ENCODE measurements around the gene ZNF136.

ZNF136 gene

GRCh38 chr19:12180377-12180776 lies 17.5 kb downstream of the ZNF136 start:
- in situ Hi-C loops (cut with HindIII; ENCODE audit: low sequenced_read_pairs), result no loop called here

- in situ Hi-C loops (cut with HindIII; ENCODE audit: low sequenced_read_pairs), result loop anchor here (5.0 kb wide), 1 partner anchor 45 kb away; the partner anchor contains the start of gene ZNF20
Measured at GRCh38 chr19:12187625-12188024, 24.7 kb downstream of the ZNF136 start.

- in situ Hi-C loops (cut with HindIII; ENCODE audit: low sequenced_read_pairs), result no loop called here
Measured at GRCh38 chr19:12194827-12195731, 32.2 kb downstream of the ZNF136 start.

GRCh38 chr19:12198136-12198535 lies 35.2 kb downstream of the ZNF136 start:
- in situ Hi-C loops (cut with HindIII; ENCODE audit: low sequenced_read_pairs), result no loop called here

GRCh38 chr19:12199757-12200419 lies 37.0 kb downstream of the ZNF136 start:
- in situ Hi-C loops (cut with HindIII; ENCODE audit: low sequenced_read_pairs), result no loop called here

- in situ Hi-C loops (cut with HindIII; ENCODE audit: low sequenced_read_pairs), result no loop called here
Measured at GRCh38 chr19:12202250-12202649, 39.4 kb downstream of the ZNF136 start.

GRCh38 chr19:12205296-12205695 lies 42.4 kb downstream of the ZNF136 start:
- in situ Hi-C loops (cut with HindIII; ENCODE audit: low sequenced_read_pairs), result no loop called here

GRCh38 chr19:12208221-12208620 lies 45.3 kb downstream of the ZNF136 start:
- in situ Hi-C loops (cut with HindIII; ENCODE audit: low sequenced_read_pairs), result no loop called here

GRCh38 chr19:12217332-12217731 lies 54.4 kb downstream of the ZNF136 start:
- in situ Hi-C loops (cut with HindIII; ENCODE audit: low sequenced_read_pairs), result no loop called here

GRCh38 chr19:12222980-12223630 lies 60.2 kb downstream of the ZNF136 start:
- in situ Hi-C loops (cut with HindIII; ENCODE audit: low sequenced_read_pairs), result no loop called here

- in situ Hi-C loops (cut with HindIII; ENCODE audit: low sequenced_read_pairs), result no loop called here
Measured at GRCh38 chr19:12224676-12225075, 61.8 kb downstream of the ZNF136 start.

- in situ Hi-C loops (cut with HindIII; ENCODE audit: low sequenced_read_pairs), result loop anchor here (5.0 kb wide), 1 partner anchor 98 kb away; no protein-coding TSS in a partner anchor
Measured at GRCh38 chr19:12229990-12230389, 67.1 kb downstream of the ZNF136 start.

- in situ Hi-C loops (cut with HindIII; ENCODE audit: low sequenced_read_pairs), result loop anchor here (5.0 kb wide), 1 partner anchor 99 kb away; no protein-coding TSS in a partner anchor
Measured at GRCh38 chr19:12230751-12231733, 68.1 kb downstream of the ZNF136 start.

- in situ Hi-C loops (cut with HindIII; ENCODE audit: low sequenced_read_pairs), result loop anchor here (5.0 kb wide), 1 partner anchor 101 kb away; no protein-coding TSS in a partner anchor
Measured at GRCh38 chr19:12232961-12233360, 70.1 kb downstream of the ZNF136 start.

- in situ Hi-C loops (cut with HindIII; ENCODE audit: low sequenced_read_pairs), result no loop called here
Measured at GRCh38 chr19:12237143-12237839, 74.4 kb downstream of the ZNF136 start.
